IMR-90 (cell line): Measurements from ENCODE around the gene ADGRV1. TPM values are rescaled to one million over a fixed set of nuclear protein-coding genes. Genes with fewer than 3 reads are reported as not detected.

ENCODE experiments used
- ATAC-seq: fragments of 200-7000 bp; cut with Tn5 transposase; 2 replicates; pipeline ENCODE4 v1.9.1; 2020; ENCODE audit warnings: low read depth, mild to moderate bottlenecking, moderate library complexity
- BruUV-seq: library from RNA; stranded (reverse); fragments of 400-500 nt; replicated peaks from 2 replicates; lab custom pipeline; 2021; lab: Mats Ljungman, UMichigan
- CTCF ChIA-PET: fragments of 300-600 bp; formaldehyde crosslinking; extraction: SDS; loops from one replicate; lab custom pipeline; 2021; ENCODE audit warnings: antibody characterized with exemption; lab: Yijun Ruan, JAX
- POLR2A ChIA-PET: fragments of 300-600 bp; sonication (Branson Sonifier 250); formaldehyde crosslinking; loops from one replicate; lab custom pipeline; 2022; ENCODE audit warnings: antibody characterized with exemption; ENCODE audit not compliant: unreplicated experiment; lab: Charles Lee
- DNase-seq: peaks from one replicate; pipeline ENCODE4 v3.0.0; 2013
- H2AFZ ChIP-seq: replicated peaks from 2 replicates; pipeline ENCODE3; 2013; ENCODE audit warnings: low read length, mild to moderate bottlenecking; ENCODE audit not compliant: poor library complexity
- H2AK5ac ChIP-seq: 2 replicates; pipeline ENCODE4 v1.6.1; 2013; ENCODE audit warnings: low read depth, low read length, inconsistent platforms
- H2AK9ac ChIP-seq: replicated peaks from 2 replicates; pipeline ENCODE3; 2013; ENCODE audit warnings: mild to moderate bottlenecking, low read depth, low read length, moderate library complexity; ENCODE audit not compliant: poor library complexity
- H2BK120ac ChIP-seq: 2 replicates; pipeline ENCODE4 v1.6.1; 2013; ENCODE audit warnings: low read depth, low read length, inconsistent platforms
- H2BK15ac ChIP-seq: 3 replicates; pipeline ENCODE4 v1.6.1; 2013; ENCODE audit warnings: low read depth, low read length, inconsistent platforms
- H2BK20ac ChIP-seq: 2 replicates; pipeline ENCODE4 v1.6.1; 2013; ENCODE audit warnings: low read depth, mild to moderate bottlenecking, inconsistent platforms, low read length, moderate library complexity
- H2BK5ac ChIP-seq: 2 replicates; pipeline ENCODE4 v1.6.1; 2013; ENCODE audit warnings: mild to moderate bottlenecking, low read depth, low read length, inconsistent platforms; ENCODE audit not compliant: poor library complexity, severe bottlenecking
- H3K14ac ChIP-seq: replicated peaks from 2 replicates; pipeline ENCODE4 v1.6.1; 2013; ENCODE audit warnings: low read depth, low read length, inconsistent platforms
- H3K18ac ChIP-seq: 2 replicates; pipeline ENCODE4 v1.6.1; 2013; ENCODE audit warnings: low read depth, low read length, control low read depth
- H3K23ac ChIP-seq: 2 replicates; pipeline ENCODE4 v1.6.1; 2013; ENCODE audit warnings: low read depth, low read length, inconsistent platforms
- H3K27ac ChIP-seq: 2 replicates; pipeline ENCODE4 v1.5.1; 2013; ENCODE audit warnings: mild to moderate bottlenecking, control low read depth, low read length; ENCODE audit not compliant: insufficient read depth
- H3K27me3 ChIP-seq: 2 replicates; pipeline ENCODE4 v1.6.1; 2013; ENCODE audit warnings: low read length; ENCODE audit not compliant: control insufficient read depth, insufficient read depth
- H3K36me3 ChIP-seq: 2 replicates; pipeline ENCODE4 v1.6.1; 2013; ENCODE audit warnings: low read length, mixed read lengths; ENCODE audit not compliant: control insufficient read depth, insufficient read depth
- H3K4ac ChIP-seq: 2 replicates; pipeline ENCODE4 v1.6.1; 2013; ENCODE audit warnings: low read depth, low read length, inconsistent platforms
- H3K4me1 ChIP-seq: 2 replicates; pipeline ENCODE4 v1.6.1; 2013; ENCODE audit warnings: low read length, mixed read lengths; ENCODE audit not compliant: control insufficient read depth, insufficient read depth
- H3K4me2 ChIP-seq: 2 replicates; pipeline ENCODE4 v1.6.1; 2013; ENCODE audit warnings: low read depth, mild to moderate bottlenecking, control low read depth, low read length, moderate library complexity
- H3K4me3 ChIP-seq: 2 replicates; pipeline ENCODE4 v1.5.1; 2013; ENCODE audit warnings: low read depth, mild to moderate bottlenecking, control low read depth, low read length, moderate library complexity; ENCODE audit not compliant: insufficient read depth
- H3K56ac ChIP-seq: 2 replicates; pipeline ENCODE4 v1.6.1; 2013; ENCODE audit warnings: low read length, inconsistent platforms; ENCODE audit not compliant: insufficient read depth; ENCODE audit errors: extremely low read depth
- H3K79me1 ChIP-seq, 2 experiments: 2 replicates each; pipeline ENCODE4 v1.6.1; 2013; ENCODE audit warnings: low read length in 2 of 2, inconsistent platforms in 1 of 2, low read depth in 1 of 2
- H3K9ac ChIP-seq: 2 replicates; pipeline ENCODE4 v1.6.1; 2013; ENCODE audit warnings: low read depth, low read length, control low read depth
- H3K9me1 ChIP-seq: 2 replicates; pipeline ENCODE4 v1.6.1; 2013; ENCODE audit warnings: low read length, inconsistent platforms; ENCODE audit not compliant: insufficient read depth
- H3K9me3 ChIP-seq: 2 replicates; pipeline ENCODE4 v1.6.1; 2013; ENCODE audit warnings: low read length; ENCODE audit not compliant: control insufficient read depth, insufficient read depth
- H4K20me1 ChIP-seq: 2 replicates; pipeline ENCODE4 v1.6.1; 2013; ENCODE audit warnings: low read length, inconsistent platforms; ENCODE audit not compliant: insufficient read depth
- H4K5ac ChIP-seq: 2 replicates; pipeline ENCODE4 v1.6.1; 2013; ENCODE audit warnings: mild to moderate bottlenecking, low read depth, low read length, control low read depth
- H4K8ac ChIP-seq, 2 experiments: 2 replicates each; pipeline ENCODE4 v1.6.1; 2013; ENCODE audit warnings: low read depth in 2 of 2, low read length in 2 of 2, control low read depth in 1 of 2, inconsistent platforms in 1 of 2
- H4K91ac ChIP-seq: 2 replicates; pipeline ENCODE4 v1.6.1; 2013; ENCODE audit warnings: low read depth, low read length, inconsistent platforms; ENCODE audit not compliant: insufficient read depth
- BHLHE40 ChIP-seq: fragments of 150-350 bp; IDR thresholded peaks from 2 replicates; pipeline ENCODE4 v1.6.1; 2016; ENCODE audit warnings: mild to moderate bottlenecking, low read depth, low read length
- CEBPB ChIP-seq: IDR thresholded peaks from 2 replicates; pipeline ENCODE4 v1.6.1; 2012; ENCODE audit warnings: low read depth, low read length, improper control_type of control experiment
- CHD1 ChIP-seq: IDR thresholded peaks from 2 replicates; pipeline ENCODE4 v1.6.1; 2012; ENCODE audit warnings: low read depth, low read length, improper control_type of control experiment
- FOS ChIP-seq: fragments of 150-350 bp; IDR thresholded peaks from 2 replicates; pipeline ENCODE4 v1.6.1; 2016; ENCODE audit warnings: low read depth, low read length
- MAFK ChIP-seq: IDR thresholded peaks from 2 replicates; pipeline ENCODE4 v1.6.1; 2012; ENCODE audit warnings: low read depth, low read length, improper control_type of control experiment
- MXI1 ChIP-seq: IDR thresholded peaks from 2 replicates; pipeline ENCODE4 v1.6.1; 2012; ENCODE audit warnings: low read depth, mild to moderate bottlenecking, low read length, moderate library complexity, borderline replicate concordance
- NFE2L2 ChIP-seq: fragments of 150-350 bp; IDR thresholded peaks from 2 replicates; pipeline ENCODE4 v1.6.1; 2016; ENCODE audit warnings: low read depth, mild to moderate bottlenecking, low read length
- POLR2A ChIP-seq: IDR thresholded peaks from 2 replicates; pipeline ENCODE4 v1.6.1; 2012; ENCODE audit warnings: mild to moderate bottlenecking, low read depth, low read length
- RAD21 ChIP-seq: IDR thresholded peaks from 2 replicates; pipeline ENCODE4 v1.6.1; 2012; ENCODE audit warnings: low read length, improper control_type of control experiment
- RCOR1 ChIP-seq: IDR thresholded peaks from 2 replicates; pipeline ENCODE4 v1.6.1; 2012; ENCODE audit warnings: mild to moderate bottlenecking, low read length, improper control_type of control experiment; ENCODE audit not compliant: insufficient replicate concordance
- RFX5 ChIP-seq: IDR thresholded peaks from 2 replicates; pipeline ENCODE4 v1.8.0; 2012; ENCODE audit warnings: low read depth, mild to moderate bottlenecking, low read length, moderate library complexity
- SMC3 ChIP-seq: fragments of 150-350 bp; IDR thresholded peaks from 2 replicates; pipeline ENCODE4 v1.6.1; 2016; ENCODE audit warnings: low read depth, mild to moderate bottlenecking, antibody characterized with exemption, low read length, moderate library complexity
- WGBS, 2 experiments: methylation state at CpG; one replicate each; pipeline versions ENCODE4 v1.1.5 to v1.1.7; 2013; ENCODE audit warnings: missing lambda C conversion rate in 2 of 2; ENCODE audit not compliant: insufficient read length in 1 of 2; ENCODE audit errors: extremely low coverage in 2 of 2; 5-methylcytosine and 5-hydroxymethylcytosine counted together
- dilution Hi-C: fragments of 300-500 bp; cut with HindIII; formaldehyde crosslinking; loops from one replicate; pipeline ENCODE4 v1.14.3; 2018; ENCODE audit warnings: low sequenced_read_pairs; ENCODE audit not compliant: unreplicated experiment
- in situ Hi-C: fragments of 300-500 bp; cut with MboI; formaldehyde crosslinking; loops from 3 replicates; pipeline ENCODE4 v1.14.3; 2019; ENCODE audit warnings: low sequenced_read_pairs, inconsistent platforms, mixed read lengths
- intact Hi-C: fragments of 100-400 bp; cut with micrococcal nuclease; formaldehyde crosslinking; loops from 2 replicates; pipeline ENCODE4 v1.10.0; 2022
- polyA plus RNA-seq, 3 experiments: library from polyadenylated mRNA; depleted of rRNA; stranded (reverse); fragments of >200 nt; gene quantifications; 2 replicates each; pipeline ENCODE4 v1.2.3, GENCODE V29; 2012; ENCODE audit warnings: low replicate concordance in 1 of 3
- total RNA-seq: library from RNA; depleted of rRNA; stranded (reverse); fragments of >200 nt; gene quantifications from 2 replicates; pipeline ENCODE4 v1.2.3, GENCODE V29; 2012
- TF ChIP-seq, protein P1 (sequence below): fragments of 150-350 bp; IDR thresholded peaks from 2 replicates; pipeline ENCODE4 v1.6.1; 2016; ENCODE audit warnings: low read depth, mild to moderate bottlenecking, low read length, moderate library complexity, borderline replicate concordance
- TF ChIP-seq, protein P2 (sequence below): conservative IDR thresholded peaks from 2 replicates; pipeline ENCODE4 v1.5.1; 2012; ENCODE audit warnings: mild to moderate bottlenecking, low read depth, low read length, improper control_type of control experiment
- TF ChIP-seq, protein P3 (sequence below): fragments of 150-350 bp; IDR thresholded peaks from 2 replicates; pipeline ENCODE4 v1.6.1; 2017; ENCODE audit warnings: mild to moderate bottlenecking, antibody characterized with exemption, low read length, low read depth

Gene ADGRV1
- total and polyA plus RNA-seq, 2 of the 4 experiments (the other 2 are of a cell fraction) = under 0.01 TPM; not detected in 1

DNA sequence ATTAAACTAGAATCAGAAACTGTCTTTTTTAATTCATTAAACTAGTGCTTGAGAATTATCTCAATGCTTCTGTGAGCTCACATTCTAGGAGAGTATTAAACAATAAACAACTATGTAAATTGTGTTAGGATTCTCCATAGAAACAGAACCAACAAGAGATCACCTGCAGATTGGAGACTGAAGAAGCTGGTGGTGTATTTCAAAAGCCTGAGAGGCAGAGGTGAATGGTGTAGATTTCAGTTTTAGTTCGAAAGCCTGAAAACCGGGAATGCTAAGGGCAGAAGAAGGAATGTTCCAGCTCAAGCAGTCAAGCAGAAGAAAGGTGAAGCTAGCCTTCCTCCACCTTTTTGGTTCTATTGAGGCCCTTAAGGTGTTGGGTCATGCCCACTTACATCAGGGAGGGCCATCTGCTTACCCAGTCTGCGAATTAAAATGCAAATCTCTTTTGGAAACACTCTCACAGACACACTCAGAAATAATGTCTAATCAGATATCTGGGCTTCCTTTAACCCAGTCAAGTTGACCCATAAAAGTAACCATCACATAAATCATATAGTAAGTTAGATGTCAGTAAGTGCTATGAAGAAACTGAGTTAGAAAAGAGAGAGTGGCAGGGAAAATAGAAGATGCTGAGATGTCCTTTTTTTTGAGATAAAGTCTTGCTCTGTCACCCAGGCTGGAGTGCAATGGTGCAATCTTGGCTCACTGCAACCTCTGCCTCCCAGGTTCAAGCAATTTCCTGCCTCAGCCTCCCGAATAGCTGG lies 533.1 kb downstream of the ADGRV1 start:
- H2AK5ac ChIP-seq = no peak overlapping the region
- H2AK9ac ChIP-seq = no peak overlapping the region
- ATAC-seq = no peak
- H4K91ac ChIP-seq = no peak overlapping the region
- H2BK5ac ChIP-seq = no peak overlapping the region
- CTCF ChIA-PET = interaction anchor here (0.7 to 2.8 kb wide), 3 partner anchors 19 to 293 kb away, joined by 3 to 10 read pairs (median 4); no protein-coding TSS in a partner anchor
- no peak overlapping the region for H3K4me2 ChIP-seq
- no peak overlapping the region for H3K14ac ChIP-seq
- no peak overlapping the region for H2BK15ac ChIP-seq
- no peaks in the 10 kb centered on the region; the same call in 1 of the 2 replicates for H3K9me1 ChIP-seq
- no peak overlapping the region for H3K18ac ChIP-seq
- H3K56ac ChIP-seq = no peak overlapping the region
- H4K8ac ChIP-seq = no peak overlapping the region
- H3K79me1 ChIP-seq = no peaks in the 10 kb centered on the region
- no peak overlapping the region for H3K23ac ChIP-seq
- H3K4me1 ChIP-seq = no peaks in the 10 kb centered on the region; the same call in 1 of the 2 replicates
- no peaks in the 10 kb centered on the region for H3K27me3 ChIP-seq
- H4K5ac ChIP-seq = no peak overlapping the region
- no peak overlapping the region for H3K9ac ChIP-seq
- H3K9me3 ChIP-seq = no peaks in the 10 kb centered on the region
- no peak for DNase-seq
- no CpG with 5 or more reads among the region's 4 CpGs for WGBS, 2 experiments
- intact Hi-C loops (no loop called here), in situ Hi-C loops (no loop called here), dilution Hi-C loops (no loop called here)
- H3K4me3 ChIP-seq = no peak overlapping the region
- no TSS peak for BruUV-seq
- no peaks in the 10 kb centered on the region for H4K20me1 ChIP-seq
- H3K4ac ChIP-seq = no peak overlapping the region
- no peak overlapping the region for H2BK20ac ChIP-seq
- no peak overlapping the region for H2AFZ ChIP-seq
- POLR2A ChIA-PET = no interaction called here
- H3K36me3 ChIP-seq = no peaks in the 10 kb centered on the region
- H3K27ac ChIP-seq = no peak overlapping the region
- H2BK120ac ChIP-seq = no peak overlapping the region
- TF ChIP-seq CEBPB (no peak), FOS (no peak), RFX5 (no peak), RCOR1 (no peak), SMC3 (no peak), BHLHE40 (no peak), POLR2A (no peak), MAFK (no peak), RAD21 (no peak), CHD1 (no peak), MXI1 (no peak), NFE2L2 (no peak)
- TF ChIP-seq, protein P1, sequence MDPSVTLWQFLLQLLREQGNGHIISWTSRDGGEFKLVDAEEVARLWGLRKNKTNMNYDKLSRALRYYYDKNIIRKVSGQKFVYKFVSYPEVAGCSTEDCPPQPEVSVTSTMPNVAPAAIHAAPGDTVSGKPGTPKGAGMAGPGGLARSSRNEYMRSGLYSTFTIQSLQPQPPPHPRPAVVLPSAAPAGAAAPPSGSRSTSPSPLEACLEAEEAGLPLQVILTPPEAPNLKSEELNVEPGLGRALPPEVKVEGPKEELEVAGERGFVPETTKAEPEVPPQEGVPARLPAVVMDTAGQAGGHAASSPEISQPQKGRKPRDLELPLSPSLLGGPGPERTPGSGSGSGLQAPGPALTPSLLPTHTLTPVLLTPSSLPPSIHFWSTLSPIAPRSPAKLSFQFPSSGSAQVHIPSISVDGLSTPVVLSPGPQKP = no peak
- TF ChIP-seq, protein P2, sequence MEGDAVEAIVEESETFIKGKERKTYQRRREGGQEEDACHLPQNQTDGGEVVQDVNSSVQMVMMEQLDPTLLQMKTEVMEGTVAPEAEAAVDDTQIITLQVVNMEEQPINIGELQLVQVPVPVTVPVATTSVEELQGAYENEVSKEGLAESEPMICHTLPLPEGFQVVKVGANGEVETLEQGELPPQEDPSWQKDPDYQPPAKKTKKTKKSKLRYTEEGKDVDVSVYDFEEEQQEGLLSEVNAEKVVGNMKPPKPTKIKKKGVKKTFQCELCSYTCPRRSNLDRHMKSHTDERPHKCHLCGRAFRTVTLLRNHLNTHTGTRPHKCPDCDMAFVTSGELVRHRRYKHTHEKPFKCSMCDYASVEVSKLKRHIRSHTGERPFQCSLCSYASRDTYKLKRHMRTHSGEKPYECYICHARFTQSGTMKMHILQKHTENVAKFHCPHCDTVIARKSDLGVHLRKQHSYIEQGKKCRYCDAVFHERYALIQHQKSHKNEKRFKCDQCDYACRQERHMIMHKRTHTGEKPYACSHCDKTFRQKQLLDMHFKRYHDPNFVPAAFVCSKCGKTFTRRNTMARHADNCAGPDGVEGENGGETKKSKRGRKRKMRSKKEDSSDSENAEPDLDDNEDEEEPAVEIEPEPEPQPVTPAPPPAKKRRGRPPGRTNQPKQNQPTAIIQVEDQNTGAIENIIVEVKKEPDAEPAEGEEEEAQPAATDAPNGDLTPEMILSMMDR = no peak
- TF ChIP-seq, protein P3, sequence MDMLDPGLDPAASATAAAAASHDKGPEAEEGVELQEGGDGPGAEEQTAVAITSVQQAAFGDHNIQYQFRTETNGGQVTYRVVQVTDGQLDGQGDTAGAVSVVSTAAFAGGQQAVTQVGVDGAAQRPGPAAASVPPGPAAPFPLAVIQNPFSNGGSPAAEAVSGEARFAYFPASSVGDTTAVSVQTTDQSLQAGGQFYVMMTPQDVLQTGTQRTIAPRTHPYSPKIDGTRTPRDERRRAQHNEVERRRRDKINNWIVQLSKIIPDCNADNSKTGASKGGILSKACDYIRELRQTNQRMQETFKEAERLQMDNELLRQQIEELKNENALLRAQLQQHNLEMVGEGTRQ = no peak
